Keratinocyte (primary cell): ENCODE measurements around the gene CHST13.

ENCODE experiments used
- EZH2 ChIP-seq: IDR thresholded peaks from one replicate; pipeline ENCODE4 v1.6.1; 2012; ENCODE audit warnings: inconsistent platforms, mild to moderate bottlenecking, low read length, moderate library complexity
- TF ChIP-seq, protein P1 (sequence below), 3 experiments: IDR thresholded peaks in 1 of 3; conservative IDR thresholded peaks in 1 of 3; optimal IDR thresholded peaks in 1 of 3; 2 replicates in 2 of 3; 3 replicates in 1 of 3; pipeline versions ENCODE3 to v1.5.1; 2011; ENCODE audit warnings: low read length in 3 of 3, mild to moderate bottlenecking in 3 of 3, moderate library complexity in 2 of 3, control low read depth in 1 of 3, inconsistent platforms in 1 of 3; ENCODE audit not compliant: insufficient read depth in 2 of 3; ENCODE audit errors: extremely low read depth in 1 of 3

DNA sequence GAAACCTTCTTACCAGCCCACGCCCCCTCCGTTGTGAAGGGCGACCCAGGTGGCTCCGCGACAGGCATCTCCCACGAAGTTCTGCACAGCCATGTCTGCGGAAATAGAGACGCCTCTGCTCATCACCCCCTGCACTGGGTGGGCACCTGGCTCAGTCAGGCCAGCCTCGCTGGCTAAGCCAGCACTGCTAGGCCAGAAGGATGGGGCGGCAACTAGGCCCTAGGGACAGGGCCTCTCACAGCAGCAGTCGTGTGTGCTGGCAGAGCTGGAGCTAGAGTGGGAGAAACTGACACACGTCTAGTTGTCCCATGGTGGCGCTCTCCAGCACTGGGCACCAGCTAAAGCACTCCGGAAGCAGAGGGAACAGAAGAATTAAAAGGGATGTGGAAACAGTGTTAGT is 35.8 kb upstream of the CHST13 start:
- TF ChIP-seq, protein P1, sequence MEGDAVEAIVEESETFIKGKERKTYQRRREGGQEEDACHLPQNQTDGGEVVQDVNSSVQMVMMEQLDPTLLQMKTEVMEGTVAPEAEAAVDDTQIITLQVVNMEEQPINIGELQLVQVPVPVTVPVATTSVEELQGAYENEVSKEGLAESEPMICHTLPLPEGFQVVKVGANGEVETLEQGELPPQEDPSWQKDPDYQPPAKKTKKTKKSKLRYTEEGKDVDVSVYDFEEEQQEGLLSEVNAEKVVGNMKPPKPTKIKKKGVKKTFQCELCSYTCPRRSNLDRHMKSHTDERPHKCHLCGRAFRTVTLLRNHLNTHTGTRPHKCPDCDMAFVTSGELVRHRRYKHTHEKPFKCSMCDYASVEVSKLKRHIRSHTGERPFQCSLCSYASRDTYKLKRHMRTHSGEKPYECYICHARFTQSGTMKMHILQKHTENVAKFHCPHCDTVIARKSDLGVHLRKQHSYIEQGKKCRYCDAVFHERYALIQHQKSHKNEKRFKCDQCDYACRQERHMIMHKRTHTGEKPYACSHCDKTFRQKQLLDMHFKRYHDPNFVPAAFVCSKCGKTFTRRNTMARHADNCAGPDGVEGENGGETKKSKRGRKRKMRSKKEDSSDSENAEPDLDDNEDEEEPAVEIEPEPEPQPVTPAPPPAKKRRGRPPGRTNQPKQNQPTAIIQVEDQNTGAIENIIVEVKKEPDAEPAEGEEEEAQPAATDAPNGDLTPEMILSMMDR (optimal IDR thresholded peaks at IDR 0.05 in 1 of 3, IDR thresholded peaks at IDR 0.05 in 1 of 3, conservative IDR thresholded peaks at IDR 0.05 in 1 of 3; ENCODE audit: extremely low read depth in 1 of 3, insufficient read depth in 2 of 3, low read length in 3 of 3), result no peak
- no peak for TF ChIP-seq EZH2
